NCI-H1930 (cell line): Measurements from ENCODE around the gene FAM47C.
"Not testable (repeated sequence)": the region's sequence is repeated elsewhere in the genome, so short reads cannot be mapped to it uniquely, and the experiment has no call there.

ENCODE experiments used
- DNase-seq, 2 experiments: peaks; one replicate each; lab custom pipeline; 2025; lab: John Stamatoyannopoulos, UW

Gene FAM47C

DNA sequence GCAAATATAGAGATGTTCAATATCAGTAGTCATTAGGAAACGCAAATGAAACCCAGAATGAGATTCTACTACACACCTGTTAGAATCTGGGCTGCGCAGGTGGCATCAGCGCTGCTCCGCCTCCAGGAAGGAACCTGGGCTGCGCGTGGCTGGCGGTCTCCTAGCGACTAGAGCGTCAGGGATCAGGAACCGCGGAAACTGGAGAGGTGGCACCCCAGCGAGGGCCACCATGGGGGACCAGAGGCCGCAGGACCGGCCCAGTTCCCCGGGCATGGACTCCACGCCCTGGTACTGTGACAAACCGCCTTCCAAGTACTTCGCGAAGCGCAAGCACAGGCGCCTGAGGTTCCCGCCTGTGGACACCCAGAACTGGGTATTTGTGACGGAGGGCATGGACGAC lies at the start of gene FAM47C:
Gene FAM47C (plus strand): TSS at position 185 of the 400 bp plus-strand sequence. CDS start 45 bp downstream, at position 230.
- not testable (repeated sequence) for DNase-seq

DNA sequence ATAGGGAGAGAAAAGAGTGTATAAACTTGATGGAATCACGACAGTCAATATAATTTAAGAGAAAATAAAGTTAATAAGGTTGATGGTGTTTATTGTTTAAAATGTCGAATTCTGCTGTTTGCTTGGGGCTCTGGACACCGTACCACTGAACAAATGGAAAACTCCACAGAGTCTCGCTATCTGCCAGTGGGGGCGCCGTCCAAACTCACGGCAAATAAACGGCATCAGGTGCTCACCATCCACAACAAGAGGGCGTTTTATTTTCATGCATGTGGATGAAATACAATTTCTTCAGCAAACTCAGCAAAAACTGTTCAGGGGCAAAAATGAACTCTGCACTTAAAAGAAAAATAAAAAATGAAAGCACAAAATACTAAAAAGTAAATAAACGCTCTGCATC lies 46.6 kb upstream of the FAM47C start:
- peak in 1 of 2 experiments; percentile 9 for DNase-seq

DNA sequence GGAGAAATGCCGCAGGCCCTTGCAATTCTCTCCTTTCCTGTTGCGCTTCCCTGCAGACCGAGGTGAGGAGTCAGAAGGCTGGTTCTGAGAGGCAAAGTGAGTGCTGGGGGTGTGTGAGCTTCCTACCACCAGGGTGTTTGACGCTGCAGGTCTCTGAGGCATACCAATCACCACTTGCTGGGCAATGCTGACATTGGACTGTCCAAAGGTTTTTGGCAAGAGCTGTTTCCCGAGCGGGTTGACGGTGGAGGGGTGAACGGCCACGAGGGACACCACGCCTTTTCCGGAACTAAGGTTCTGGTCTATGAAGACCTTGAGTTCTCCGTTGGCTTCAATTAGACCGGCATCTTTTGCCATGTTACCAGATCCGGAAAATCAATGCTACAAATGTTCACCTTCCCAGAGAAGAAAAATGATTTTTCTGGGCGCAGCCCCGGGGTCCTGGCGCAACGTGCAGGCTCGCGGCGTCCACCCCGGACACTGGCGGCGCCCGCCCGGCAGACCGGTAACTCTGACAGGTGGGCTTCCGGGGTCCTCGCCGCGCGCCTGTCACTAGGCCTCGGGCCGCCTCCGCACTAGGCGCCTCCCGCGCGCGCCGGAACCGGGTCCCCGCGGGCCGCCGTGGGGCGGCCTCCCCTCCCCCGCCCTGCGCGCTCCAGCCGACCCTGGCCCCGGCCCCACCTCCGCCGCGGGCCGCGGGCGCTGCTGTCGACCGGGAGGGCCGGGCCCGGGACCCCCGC lies 44.9 kb upstream of the FAM47C start:
- no peak for DNase-seq

DNA sequence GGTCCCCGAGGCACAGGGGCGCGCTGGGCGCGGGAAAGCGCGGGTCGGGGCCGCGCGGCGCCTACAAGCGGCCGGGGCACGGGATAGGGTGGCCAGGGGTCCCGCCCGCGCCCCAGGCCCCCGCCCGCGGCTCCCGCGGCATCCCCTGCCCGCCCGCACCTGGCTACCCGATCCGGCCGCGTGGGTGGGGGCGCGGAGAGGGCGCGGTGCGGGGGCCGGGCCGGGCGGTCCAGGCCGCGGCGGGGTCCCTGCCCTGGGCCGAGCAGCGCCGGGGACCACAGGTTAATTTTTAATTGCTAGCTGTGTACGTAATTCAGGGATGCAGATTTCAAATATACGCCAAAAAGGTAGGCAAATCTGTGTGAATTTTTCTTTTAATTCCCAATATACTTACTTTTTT lies 44.3 kb upstream of the FAM47C start:
- DNase-seq, result no peak

DNA sequence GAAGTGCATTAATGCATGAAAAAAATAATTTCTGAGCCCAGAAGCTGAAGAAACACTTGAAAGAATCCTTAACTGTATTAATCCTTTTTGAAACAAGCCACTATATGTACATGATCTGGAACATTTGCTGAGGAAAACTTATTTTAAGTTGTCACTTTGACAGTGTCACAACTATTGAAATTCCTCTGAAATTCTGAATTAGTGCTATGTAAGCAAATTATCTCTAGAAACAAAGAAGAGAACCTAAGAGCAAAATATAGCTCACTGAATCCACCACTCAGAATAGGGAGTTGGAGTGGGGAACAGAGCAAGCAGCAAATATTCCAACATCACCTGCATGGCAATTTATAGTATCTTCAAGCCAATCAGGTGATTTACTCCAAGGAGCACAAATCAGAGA lies 34.6 kb upstream of the FAM47C start:
- DNase-seq, result no peak

DNA sequence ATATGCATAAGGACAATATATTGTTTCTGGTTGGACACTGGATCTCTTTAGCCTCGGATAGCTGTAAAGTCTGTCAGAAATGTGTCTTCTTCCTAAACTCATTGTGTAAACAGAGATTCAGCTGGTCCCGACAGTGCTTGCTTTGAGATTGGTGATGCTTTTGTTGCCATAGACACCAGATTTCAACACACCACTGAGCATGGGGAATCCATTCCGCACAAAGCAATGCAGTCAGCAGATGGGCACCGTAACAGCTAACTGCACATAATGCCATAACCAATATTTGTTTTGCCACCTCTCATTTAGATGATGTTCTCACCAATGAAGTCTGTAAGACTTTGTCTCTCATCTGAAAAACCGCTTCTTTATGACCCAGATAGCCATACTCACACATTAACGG lies 33.3 kb upstream of the FAM47C start:
- DNase-seq, result peak; percentile 40 to 47

DNA sequence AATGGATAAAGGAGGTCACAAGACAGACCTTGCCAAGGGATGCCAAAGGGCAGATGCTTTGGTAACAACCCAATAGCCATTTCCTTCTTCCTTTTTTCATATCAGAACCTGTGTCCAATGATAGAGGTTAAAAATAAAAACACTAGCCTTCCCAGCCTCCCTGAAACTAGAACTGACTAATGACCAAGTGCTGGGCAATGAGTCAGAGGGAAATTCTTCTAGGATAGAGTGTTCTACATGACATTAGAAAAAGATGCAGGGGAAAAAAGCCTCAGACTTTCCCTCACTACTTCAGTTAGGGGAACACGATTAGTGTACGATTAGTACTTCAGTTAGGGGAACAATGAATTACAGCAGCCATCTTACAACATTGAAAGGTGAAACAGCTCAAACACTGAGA lies 29.3 kb upstream of the FAM47C start:
- no peak for DNase-seq

DNA sequence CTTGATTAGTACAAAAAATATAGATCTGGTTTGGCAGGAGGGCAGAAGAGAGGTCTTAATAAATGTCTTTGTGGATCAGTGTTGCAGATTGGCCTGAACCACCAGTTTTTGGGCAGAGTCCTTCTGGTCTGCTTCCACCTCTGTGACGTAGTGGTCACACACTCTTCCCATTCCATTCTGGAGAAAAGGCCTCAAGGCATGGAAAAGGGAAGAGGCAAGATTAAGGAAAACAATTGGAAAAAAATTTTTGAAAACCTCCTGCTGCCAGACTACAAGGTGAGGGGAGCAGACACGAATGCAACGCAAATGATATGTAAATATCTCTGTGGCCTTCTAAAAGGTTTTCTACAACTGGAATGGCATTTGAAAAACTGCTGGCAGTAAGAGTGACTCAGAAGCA lies 24.3 kb upstream of the FAM47C start:
- DNase-seq, result no peak

DNA sequence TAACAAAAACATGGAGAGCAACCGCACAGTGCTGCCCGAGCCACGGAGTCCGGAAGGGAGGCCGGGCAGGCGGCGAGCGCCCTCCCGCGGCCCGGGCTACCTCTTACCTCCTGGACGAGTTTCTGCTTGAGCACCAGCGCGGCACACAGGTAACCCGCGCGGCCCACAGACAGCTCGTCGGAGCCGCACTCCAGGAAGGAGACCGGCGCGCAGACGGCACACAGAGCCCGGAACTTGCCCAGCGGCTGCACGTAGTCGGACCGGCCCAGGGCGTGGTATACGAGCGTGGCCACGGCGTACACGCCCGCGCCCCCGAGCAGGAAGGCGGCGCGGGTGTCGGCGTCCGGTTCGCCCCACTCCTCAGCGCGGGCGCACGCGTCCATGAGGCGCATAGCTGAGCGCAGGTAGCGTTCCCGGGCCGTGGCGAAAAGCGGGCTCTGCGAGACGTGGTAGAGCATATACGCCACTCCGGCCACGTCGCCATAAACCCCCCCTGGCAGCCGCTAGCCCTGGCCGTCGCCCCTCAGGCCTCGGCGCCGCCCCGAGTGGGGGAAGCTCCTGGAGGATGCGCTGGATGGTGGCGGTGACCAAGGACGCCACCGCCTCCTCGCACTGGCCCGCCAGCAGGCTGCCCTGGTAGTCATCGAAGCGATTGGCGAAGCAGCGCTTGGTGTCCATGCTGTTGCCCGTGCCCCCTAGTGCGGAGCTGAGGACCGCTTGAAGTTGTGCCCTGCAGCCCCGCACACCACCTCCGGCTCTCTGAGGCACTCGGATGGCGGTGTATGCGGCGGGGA lies 22.6 kb upstream of the FAM47C start:
- DNase-seq, result peak; percentile 20 to 36

DNA sequence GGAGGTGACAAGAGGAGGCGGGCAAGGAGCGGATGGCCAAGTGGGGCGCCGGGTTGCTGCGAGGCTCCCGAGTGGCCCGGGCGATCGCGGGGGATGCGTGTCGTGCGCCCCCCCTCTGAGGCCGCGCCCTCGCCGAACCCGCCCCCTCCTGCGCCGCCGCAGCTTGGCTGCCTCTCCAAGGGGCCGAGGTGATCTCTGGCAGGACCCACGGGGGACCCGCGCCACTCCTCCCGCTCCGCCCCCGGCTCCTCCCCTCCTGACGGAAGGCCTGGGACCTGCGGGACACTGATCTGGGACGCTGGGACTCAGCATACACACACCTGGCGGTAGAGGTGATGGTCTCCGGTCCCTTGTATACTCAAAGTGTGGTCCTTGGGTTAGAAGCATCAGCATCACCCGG lies 21.9 kb upstream of the FAM47C start:
- DNase-seq, result peak in 1 of 2 experiments; percentile 14

DNA sequence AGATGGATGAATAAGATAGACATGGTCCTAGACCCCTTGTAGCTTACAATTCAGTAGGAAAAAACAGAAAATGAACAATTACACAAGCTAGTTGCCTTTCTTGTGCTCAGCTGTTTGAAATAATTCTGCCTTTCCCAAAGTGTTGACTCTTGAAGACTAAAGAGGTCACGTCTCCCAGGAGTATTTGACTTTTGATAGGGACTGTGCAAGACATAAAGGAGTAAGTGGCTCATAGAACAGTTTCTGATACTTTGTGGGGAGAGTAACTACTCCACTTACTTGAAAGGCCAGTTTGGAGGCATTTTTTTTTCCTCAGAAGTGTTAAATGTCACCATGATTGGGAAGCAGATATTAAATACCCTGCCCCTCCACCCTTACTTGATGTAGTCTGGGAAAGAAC lies 21.0 kb upstream of the FAM47C start:
- DNase-seq, result not testable (repeated sequence)

DNA sequence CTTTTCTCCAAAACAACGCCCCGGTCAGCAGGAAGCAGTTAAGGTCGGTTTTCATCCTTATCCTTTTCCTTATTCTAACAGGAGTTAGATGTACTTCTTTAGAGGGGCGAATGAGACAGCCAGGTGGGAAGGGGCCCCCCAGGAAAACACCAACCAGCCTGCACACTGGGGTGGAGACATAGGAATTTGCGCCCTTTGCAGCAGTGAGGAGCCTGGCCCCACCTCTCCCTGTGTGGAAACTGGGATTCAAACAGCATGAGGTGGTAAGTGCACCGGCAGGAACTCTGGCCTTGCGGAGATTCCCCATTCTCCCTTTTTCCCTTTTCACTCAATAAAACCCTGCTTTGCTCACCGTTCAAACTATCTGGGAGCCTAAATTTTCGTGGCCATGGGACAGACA lies 8.0 kb upstream of the FAM47C start:
- no peak for DNase-seq

DNA sequence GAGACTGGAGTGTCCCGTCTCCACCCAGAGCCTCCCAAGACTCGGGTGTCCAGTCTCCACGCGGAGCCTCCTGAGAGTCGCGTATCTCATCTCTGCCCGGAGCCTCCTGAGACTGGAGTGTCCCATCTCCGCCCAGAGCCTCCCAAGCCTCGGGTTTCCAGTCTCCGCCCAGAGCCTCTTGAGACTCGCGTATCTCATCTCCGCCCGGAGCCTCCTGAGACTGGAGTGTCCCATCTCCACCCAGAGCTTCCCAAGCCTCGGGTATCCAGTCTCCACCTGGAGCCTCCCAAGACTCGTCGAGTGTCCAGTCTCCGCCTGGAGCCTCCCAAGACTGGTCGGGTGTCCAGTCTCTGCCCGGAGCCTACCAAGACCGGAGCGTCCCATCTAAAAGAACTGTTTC lies 2.3 kb downstream of the FAM47C start:
- no peak for DNase-seq

DNA sequence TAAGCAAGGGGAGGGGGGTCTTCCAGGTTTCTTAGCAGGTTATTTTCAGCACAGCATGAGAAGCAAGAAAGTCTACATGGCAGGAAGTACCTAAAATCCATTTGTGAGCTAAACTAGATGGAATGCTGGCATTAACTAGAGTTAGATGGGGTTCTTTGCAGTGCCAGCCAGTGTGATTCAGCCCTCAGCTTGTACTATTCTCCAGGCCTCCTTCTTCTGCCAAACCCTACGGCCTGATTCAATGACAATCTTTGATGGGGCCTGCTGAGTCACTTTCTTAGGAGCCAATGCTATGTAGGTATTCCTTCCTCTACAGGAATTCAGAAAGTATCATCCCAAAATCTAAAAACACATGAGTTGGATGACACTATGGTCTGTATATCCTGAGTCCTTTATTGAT lies 26.1 kb downstream of the FAM47C start:
- DNase-seq, result not testable (repeated sequence)

DNA sequence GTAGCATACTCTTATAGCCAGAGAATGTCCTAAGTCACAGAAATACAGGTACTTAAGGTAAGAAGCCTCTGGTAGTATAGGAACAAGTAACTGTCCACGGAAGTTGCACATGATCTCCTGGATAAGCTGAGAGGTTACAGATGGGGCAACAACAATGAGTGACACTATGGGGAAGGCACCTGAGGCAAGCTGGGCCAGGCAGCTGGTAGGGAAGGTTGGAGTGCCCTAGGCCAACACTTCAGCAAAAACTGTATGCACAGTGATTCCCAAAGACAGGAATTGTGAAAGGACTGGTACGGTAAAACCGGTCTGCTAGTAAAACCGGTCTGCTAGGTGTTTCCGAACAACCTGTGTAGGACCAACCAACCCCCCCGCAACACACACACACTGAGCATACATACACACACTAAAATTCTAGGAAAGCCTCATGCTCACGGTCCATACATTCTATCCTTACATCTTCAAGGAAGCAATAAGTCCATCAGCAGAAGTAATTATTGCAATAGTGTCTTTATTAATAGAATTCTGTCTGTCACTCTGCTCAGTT lies 28.6 kb downstream of the FAM47C start:
- DNase-seq, result not testable (repeated sequence)

DNA sequence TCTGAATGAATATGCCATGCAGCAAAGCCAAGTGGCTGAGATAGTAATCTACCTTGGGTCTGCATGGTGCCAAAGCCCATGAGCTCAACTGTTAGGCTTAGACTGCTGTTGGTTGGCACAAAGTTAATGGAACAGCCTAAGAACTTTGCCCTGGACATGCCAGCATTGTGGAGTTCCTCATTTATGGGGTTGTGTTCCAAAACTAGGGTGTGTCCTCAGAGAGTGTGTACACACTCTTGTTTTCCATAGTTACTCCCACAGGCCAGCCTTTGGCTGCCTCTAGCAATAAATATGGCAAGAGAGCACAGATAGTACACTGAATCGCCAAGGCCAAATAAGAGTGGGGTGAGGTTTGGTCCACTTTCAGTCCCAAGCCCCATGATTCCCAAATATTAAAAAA lies 30.6 kb downstream of the FAM47C start:
- DNase-seq, result not testable (repeated sequence)

DNA sequence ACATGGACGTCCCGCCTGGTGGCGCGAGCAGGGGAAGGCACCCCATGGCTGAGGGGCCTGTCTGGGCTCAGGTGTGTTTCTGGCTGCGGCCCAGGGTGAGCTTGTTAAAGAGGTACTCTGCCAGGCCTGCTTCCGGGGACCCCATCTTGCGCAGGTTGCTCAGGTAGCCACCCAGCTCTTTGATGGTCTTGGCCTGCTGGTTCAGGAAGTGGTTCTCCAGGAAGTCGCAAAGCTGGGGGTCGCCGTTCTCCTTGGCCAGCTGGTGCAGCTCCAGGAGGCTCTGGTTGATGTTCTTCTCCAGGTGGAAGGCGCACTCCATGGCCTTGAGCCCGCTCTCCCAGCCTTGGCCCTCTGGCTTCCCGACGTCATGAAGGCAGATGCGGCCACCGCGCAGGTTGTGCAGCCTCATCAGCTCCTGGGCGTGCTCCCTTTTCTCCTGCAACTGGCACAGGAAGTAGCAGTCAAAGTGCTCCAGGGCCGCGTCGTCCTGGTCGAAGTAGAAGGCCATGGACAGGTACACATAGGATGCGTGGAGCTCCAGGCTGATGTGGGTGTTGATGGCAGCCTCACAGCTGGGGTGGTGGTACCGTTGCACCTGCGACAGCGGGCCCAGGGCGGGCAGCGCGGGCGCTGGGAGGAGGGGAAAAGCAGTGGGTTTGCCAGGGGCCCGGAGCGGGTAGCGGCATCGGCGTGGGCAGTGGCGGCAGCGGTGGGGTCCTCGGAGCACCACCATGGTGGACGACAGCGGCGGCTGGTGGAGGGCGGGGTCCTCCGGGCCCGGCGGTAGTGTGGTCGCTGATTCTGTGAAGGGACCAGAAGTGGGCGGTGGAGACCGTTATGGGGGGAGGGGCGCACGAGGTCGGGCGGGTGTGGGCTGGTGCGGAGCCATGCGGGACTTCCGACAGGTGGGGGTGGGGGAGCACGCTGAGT lies 35.1 kb downstream of the FAM47C start:
- not testable (repeated sequence) for DNase-seq

DNA sequence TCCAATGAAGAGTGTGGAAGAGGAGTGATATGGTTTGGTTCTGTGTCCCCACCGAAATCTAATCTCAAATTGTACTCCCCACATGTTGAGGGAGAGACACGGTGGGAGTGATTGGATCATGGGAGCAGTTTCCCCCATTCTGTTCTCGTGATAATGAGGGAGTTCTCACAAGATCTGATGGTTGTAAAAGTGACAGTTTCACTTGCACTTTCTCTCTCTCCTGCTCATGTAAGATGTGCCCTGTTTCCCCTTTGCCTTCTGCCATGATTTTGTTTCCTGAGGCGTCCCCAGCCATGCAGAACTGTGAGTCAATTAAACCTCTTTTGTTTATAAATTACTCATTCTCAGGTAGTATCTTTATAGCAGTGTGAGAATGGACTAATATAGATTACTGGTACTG lies 39.6 kb downstream of the FAM47C start:
- DNase-seq, result no peak

DNA sequence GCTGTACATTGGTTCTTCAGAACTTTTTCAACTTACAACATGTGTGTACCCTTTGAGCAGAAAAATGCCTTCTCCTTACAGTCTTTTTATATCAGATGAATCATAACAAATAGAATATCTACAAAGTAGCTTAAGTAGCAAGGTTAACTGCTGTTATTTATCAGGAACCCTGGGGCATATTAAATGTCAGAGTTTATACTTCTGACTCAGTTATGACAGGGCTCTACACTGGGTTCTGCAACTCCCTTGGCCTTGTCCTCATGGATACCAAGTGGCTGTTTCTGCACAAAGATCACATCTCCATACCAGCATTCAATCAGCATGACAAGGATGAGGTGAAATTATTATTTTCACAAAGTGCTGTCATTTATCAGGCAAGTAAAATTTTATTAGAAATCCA lies 49.4 kb downstream of the FAM47C start:
- DNase-seq, result not testable (repeated sequence)

DNA sequence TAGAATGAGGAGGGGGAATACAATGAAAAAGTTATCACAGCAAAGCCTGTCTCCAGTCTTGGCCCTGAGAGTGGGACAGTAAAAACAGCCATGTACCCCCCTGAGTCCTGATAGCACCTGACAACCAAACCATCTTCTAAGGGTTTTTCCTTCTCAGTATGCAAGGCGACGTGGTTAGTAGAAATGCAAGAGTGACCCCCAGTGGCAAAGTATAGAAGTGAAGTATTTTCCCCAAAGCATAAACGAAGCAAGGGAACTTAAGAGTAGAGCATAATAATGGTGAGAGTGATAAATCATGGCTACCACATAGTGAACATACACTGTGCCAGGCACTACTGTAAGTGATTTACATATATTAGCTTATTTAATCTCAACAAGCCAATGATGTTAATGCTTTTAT lies 52.8 kb downstream of the FAM47C start:
- DNase-seq, result peak; percentile 3 to 30
